Tibial nerve (tissue), 4 donors: ENCODE data around the gene KIAA0040. TPM values are rescaled to one million over a fixed set of nuclear protein-coding genes. Genes with fewer than 3 reads are reported as not detected.

ENCODE experiments used
- DNase-seq, 2 donors: peaks; one replicate each; pipeline ENCODE4 v3.0.0-alpha.2; 2019; ENCODE audit warnings: low spot score in 2 of 2
- H3K27ac ChIP-seq, 4 donors: fragments of 200-600 bp; sonication (generic) in 3 of 4; one replicate each; pipeline ENCODE4 v1.5.1; 2017 to 2019; ENCODE audit warnings: mild to moderate bottlenecking in 1 of 4
- H3K27me3 ChIP-seq, 2 donors: fragments of 200-600 bp; sonication (generic) in 1 of 2; one replicate each; pipeline versions ENCODE4 v1.5.1 to v1.6.0; 2017 to 2019
- H3K36me3 ChIP-seq, 3 donors: fragments of 200-600 bp; sonication (generic); one replicate each; pipeline ENCODE4 v1.5.1; 2018 to 2019
- H3K4me1 ChIP-seq, 4 donors: fragments of 200-600 bp; sonication (generic) in 3 of 4; one replicate each; pipeline ENCODE4 v1.5.1; 2017 to 2019
- H3K4me3 ChIP-seq, 4 donors: fragments of 200-600 bp; sonication (generic) in 3 of 4; one replicate each; pipeline ENCODE4 v1.5.1; 2017 to 2019; ENCODE audit warnings: mild to moderate bottlenecking in 1 of 4, moderate library complexity in 1 of 4
- H3K9me3 ChIP-seq, 4 donors: fragments of 200-600 bp; sonication (generic) in 3 of 4; one replicate each; pipeline ENCODE4 v1.5.1; 2017 to 2019
- CTCF ChIP-seq, 5 experiments: fragments of 200-600 bp in 3 of 5; fragments of 450-650 bp in 2 of 5; sonication (generic) in 3 of 5; IDR thresholded peaks; one replicate each; pipeline ENCODE4 v1.5.1; 2016 to 2019; ENCODE audit warnings: antibody characterized with exemption in 5 of 5, mild to moderate bottlenecking in 3 of 5, moderate library complexity in 2 of 5
- EP300 ChIP-seq, 2 donors: sonication (generic); formaldehyde crosslinking; IDR thresholded peaks; one replicate each; pipeline ENCODE4 v1.6.1; 2017; ENCODE audit warnings: antibody characterized with exemption in 2 of 2, mild to moderate bottlenecking in 1 of 2
- POLR2A ChIP-seq, 2 donors: fragments of 450-650 bp; IDR thresholded peaks; one replicate each; pipeline ENCODE4 v1.6.1; 2017; ENCODE audit warnings: antibody characterized with exemption in 2 of 2, mild to moderate bottlenecking in 2 of 2, moderate library complexity in 2 of 2
- WGBS, 2 donors: methylation state at CpG; one replicate each; pipeline ENCODE4 v1.1.5; 2018; 5-methylcytosine and 5-hydroxymethylcytosine counted together
- total RNA-seq, 4 donors: library from RNA; depleted of rRNA; stranded (reverse); fragments of >200 nt; gene quantifications; one replicate each; pipeline ENCODE4 v1.1.0, GENCODE V29; 2016

Gene KIAA0040
- total RNA-seq, 4 donors from 2014 or later: 16.9 to 28.8 (median 20.3) TPM

GRCh38 chr1:175138579-175138978 is 54.0 kb downstream of the KIAA0040 start:
- Histone ChIP-seq H3K36me3 (no peaks in the 10 kb centered on the region), H3K9me3 (no peaks in the 10 kb centered on the region), H3K4me3 (no peak overlapping the region), H3K27ac (no peak overlapping the region), H3K4me1 (no peaks in the 10 kb centered on the region), H3K27me3 (no peaks in the 10 kb centered on the region)
- no peak for TF ChIP-seq EP300 (IDR thresholded peaks at IDR 0.05)
- TF ChIP-seq POLR2A (IDR thresholded peaks at IDR 0.05): no peak
- TF ChIP-seq CTCF (IDR thresholded peaks at IDR 0.05): no peak
- WGBS, 2 donors: 38 to 63% methylated on average over 2 of the region's 2 CpGs
- no peak for DNase-seq

DNA sequence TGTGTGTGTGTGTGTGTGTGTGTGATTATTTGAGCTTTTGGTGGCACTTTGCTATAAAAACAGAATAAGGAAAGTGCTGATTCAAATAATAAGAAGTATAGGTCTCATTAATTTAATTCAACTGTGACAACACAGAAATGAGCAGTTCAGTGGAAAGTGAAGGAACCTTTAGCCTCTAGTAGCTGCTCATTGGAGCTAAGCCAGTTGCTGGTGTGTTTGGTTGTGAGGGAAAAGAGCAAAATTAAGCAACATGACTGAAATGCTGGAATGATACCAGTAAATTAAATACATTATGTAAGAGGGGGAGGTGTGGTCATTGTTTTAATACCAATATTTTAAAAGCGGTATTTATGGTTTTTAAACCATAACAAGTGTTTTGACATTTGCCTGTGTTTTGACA is 55.2 kb downstream of the KIAA0040 start:
- no peak for DNase-seq
- Histone ChIP-seq H3K27ac (no peak overlapping the region), H3K36me3 (no peaks in the 10 kb centered on the region), H3K9me3 (no peaks in the 10 kb centered on the region), H3K4me1 (peaks cover 0 to 3% (median 0%) of the 10 kb centered on the region in 4 donors), H3K4me3 (no peak overlapping the region), H3K27me3 (no peaks in the 10 kb centered on the region)
- WGBS, 2 donors: 85 to 89% methylated on average over 1 of the region's 1 CpG
- TF ChIP-seq CTCF (IDR thresholded peaks at IDR 0.05): no peak
- TF ChIP-seq EP300 (IDR thresholded peaks at IDR 0.05): no peak
- no peak for TF ChIP-seq POLR2A (IDR thresholded peaks at IDR 0.05)

DNA sequence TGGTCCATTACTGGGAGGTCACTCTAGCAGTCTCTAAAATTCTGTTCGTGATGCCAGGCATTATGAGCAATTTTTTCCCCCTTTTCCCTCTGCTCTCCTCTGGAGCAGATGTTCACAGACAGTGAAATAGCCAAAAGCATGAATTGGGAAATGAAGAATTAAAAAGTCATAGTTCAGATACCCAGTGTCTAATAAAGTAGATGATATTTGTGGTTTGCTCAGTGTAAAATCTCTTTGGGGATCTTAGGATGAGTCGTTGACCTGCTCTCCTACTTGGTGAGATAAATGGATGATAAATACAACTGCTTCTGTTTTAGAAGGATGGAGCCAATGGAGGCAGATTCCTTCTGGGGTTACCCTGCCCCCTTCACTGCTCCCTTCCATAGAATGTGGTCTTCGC is 56.3 kb downstream of the KIAA0040 start:
- no peak overlapping the region for H3K27ac ChIP-seq
- H3K36me3 ChIP-seq: no peaks in the 10 kb centered on the region
- TF ChIP-seq POLR2A (IDR thresholded peaks at IDR 0.05): no peak
- TF ChIP-seq CTCF (IDR thresholded peaks at IDR 0.05): no peak
- no peak for TF ChIP-seq EP300 (IDR thresholded peaks at IDR 0.05)
- no peaks in the 10 kb centered on the region for H3K9me3 ChIP-seq
- no peak overlapping the region for H3K4me3 ChIP-seq
- H3K27me3 ChIP-seq: no peaks in the 10 kb centered on the region
- 70 to 78% methylated on average over 3 of the region's 3 CpGs for WGBS, 2 donors
- H3K4me1 ChIP-seq: peaks cover 0 to 6% (median 0%) of the 10 kb centered on the region in 4 donors
- DNase-seq: no peak

- no peaks in the 10 kb centered on the region for H3K27me3 ChIP-seq
- TF ChIP-seq CTCF (IDR thresholded peaks at IDR 0.05): no peak
- no peak for TF ChIP-seq EP300 (IDR thresholded peaks at IDR 0.05)
- TF ChIP-seq POLR2A (IDR thresholded peaks at IDR 0.05): no peak
- no peaks in the 10 kb centered on the region for H3K9me3 ChIP-seq
- H3K36me3 ChIP-seq: no peaks in the 10 kb centered on the region
- 82 to 93% methylated on average over 1 of the region's 1 CpG for WGBS, 2 donors
- H3K4me3 ChIP-seq: no peak overlapping the region
- no peak for DNase-seq
- peaks cover 0 to 17% (median 5%) of the 10 kb centered on the region in 4 donors for H3K4me1 ChIP-seq
- H3K27ac ChIP-seq: no peak overlapping the region
Observed at GRCh38 chr1:175134500-175134899, 58.1 kb downstream of the KIAA0040 start.

DNA sequence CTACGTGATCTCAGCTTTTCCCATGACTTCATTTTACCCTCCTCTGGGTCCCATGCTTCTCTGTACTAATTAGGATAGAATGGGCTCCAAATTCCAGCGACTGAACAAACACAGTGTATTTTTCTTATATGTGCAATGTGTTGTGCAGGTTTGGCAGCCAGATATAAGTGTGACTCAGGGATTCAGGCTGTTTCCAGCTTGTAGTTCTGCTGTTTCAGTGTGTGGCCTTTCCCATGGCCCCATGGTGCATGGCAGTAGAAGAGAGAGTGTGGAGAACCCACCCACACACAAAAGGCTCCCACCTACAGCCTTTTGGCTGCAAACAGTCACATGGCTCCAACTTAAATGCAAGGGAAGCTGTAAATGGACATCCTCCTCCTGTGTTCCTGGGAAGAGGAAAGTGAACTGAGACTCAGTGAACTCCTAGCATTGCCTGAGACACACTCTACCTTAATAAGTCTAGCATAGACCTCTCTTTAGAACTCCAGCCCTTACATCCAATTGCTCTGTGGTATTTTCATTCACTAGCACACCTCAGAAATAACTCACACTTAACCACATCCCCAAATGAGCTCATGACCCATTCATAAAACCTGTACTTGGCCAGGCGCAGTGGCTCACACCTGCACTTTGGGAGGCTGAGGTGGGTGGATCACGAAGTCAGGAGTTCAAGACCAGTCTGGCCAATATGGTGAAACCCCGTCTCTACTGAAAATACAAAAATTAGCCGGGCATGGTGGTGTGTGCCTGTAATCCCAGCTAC is 58.7 kb downstream of the KIAA0040 start:
- Histone ChIP-seq H3K4me1 (peaks cover 0 to 17% (median 6%) of the 10 kb centered on the region in 4 donors), H3K27ac (no peak overlapping the region), H3K4me3 (no peak overlapping the region), H3K36me3 (no peaks in the 10 kb centered on the region), H3K9me3 (no peaks in the 10 kb centered on the region), H3K27me3 (no peaks in the 10 kb centered on the region)
- WGBS, 2 donors: 87 to 89% methylated on average over 6 of the region's 6 CpGs
- no peak for TF ChIP-seq POLR2A (IDR thresholded peaks at IDR 0.05)
- no peak for TF ChIP-seq EP300 (IDR thresholded peaks at IDR 0.05)
- TF ChIP-seq CTCF (IDR thresholded peaks at IDR 0.05): no peak
- no peak for DNase-seq
